MM.1S (cell line): Measurements from ENCODE around the gene POLD3.

ENCODE experiments used
- DNase-seq: peaks from one replicate; pipeline ENCODE4 v3.0.0-alpha.2; 2015
- H2AFZ ChIP-seq: fragments of 300-600 bp; sonication (generic); 2 replicates; pipeline ENCODE4 v1.6.0; 2016; ENCODE audit warnings: antibody characterized with exemption, low read length
- H3F3A ChIP-seq: fragments of 300-600 bp; sonication (generic); 2 replicates; pipeline ENCODE4 v1.6.1; 2016; ENCODE audit warnings: mild to moderate bottlenecking, antibody characterized with exemption, low read length, moderate library complexity, mixed read lengths; ENCODE audit not compliant: insufficient read depth
- H3K27ac ChIP-seq: fragments of 300-600 bp; sonication (generic); 2 replicates; pipeline ENCODE4 v1.5.1; 2016; ENCODE audit warnings: mild to moderate bottlenecking, low read length
- H3K27me3 ChIP-seq: fragments of 300-600 bp; sonication (generic); replicated peaks from 2 replicates; pipeline ENCODE4 v1.6.0; 2016; ENCODE audit warnings: low read length; ENCODE audit not compliant: insufficient read depth
- H3K36me3 ChIP-seq: fragments of 300-600 bp; sonication (generic); replicated peaks from 2 replicates; pipeline ENCODE4 v1.6.1; 2016; ENCODE audit warnings: mild to moderate bottlenecking, low read length, mixed read lengths; ENCODE audit not compliant: insufficient read depth
- H3K4me1 ChIP-seq: fragments of 300-600 bp; sonication (generic); 2 replicates; pipeline ENCODE4 v1.6.1; 2016; ENCODE audit warnings: low read length, mixed read lengths
- H3K4me2 ChIP-seq: fragments of 300-600 bp; sonication (generic); 2 replicates; pipeline ENCODE4 v1.6.0; 2016; ENCODE audit warnings: low read depth, low read length
- H3K4me3 ChIP-seq: fragments of 300-600 bp; sonication (generic); 2 replicates; pipeline ENCODE4 v1.5.1; 2016; ENCODE audit warnings: low read length, mixed read lengths
- H3K79me2 ChIP-seq: fragments of 300-600 bp; sonication (generic); 2 replicates; pipeline ENCODE4 v1.6.1; 2016; ENCODE audit warnings: mixed run types, low read length, mixed read lengths
- H3K9ac ChIP-seq: fragments of 300-600 bp; sonication (generic); 2 replicates; pipeline ENCODE4 v1.6.1; 2016; ENCODE audit warnings: low read length, mixed read lengths
- H3K9me2 ChIP-seq: fragments of 300-600 bp; sonication (generic); replicated peaks from 2 replicates; pipeline ENCODE4 v1.6.1; 2016; ENCODE audit warnings: mild to moderate bottlenecking, low read length, mixed read lengths; ENCODE audit not compliant: insufficient read depth
- H3K9me3 ChIP-seq: fragments of 300-600 bp; sonication (generic); replicated peaks from 2 replicates; pipeline ENCODE4 v1.6.1; 2016; ENCODE audit warnings: mild to moderate bottlenecking, low read length, mixed read lengths; ENCODE audit not compliant: insufficient read depth
- H4K20me1 ChIP-seq: fragments of 300-600 bp; sonication (generic); 2 replicates; pipeline ENCODE4 v1.6.1; 2016; ENCODE audit warnings: mild to moderate bottlenecking, low read length, moderate library complexity, mixed read lengths; ENCODE audit not compliant: insufficient read depth
- CTCF ChIP-seq: fragments of 300-600 bp; sonication (generic); IDR thresholded peaks from 2 replicates; pipeline ENCODE4 v1.5.1; 2016; ENCODE audit warnings: antibody characterized with exemption, low read length, mixed read lengths
- EZH2 ChIP-seq: fragments of 300-600 bp; sonication (generic); optimal IDR thresholded peaks from 2 replicates; pipeline ENCODE3; 2017; ENCODE audit warnings: low read depth, mild to moderate bottlenecking, antibody characterized with exemption, low read length, mixed read lengths
- EZH2phosphoT487 ChIP-seq: fragments of 300-600 bp; sonication (generic); IDR thresholded peaks from 2 replicates; pipeline ENCODE4 v1.6.1; 2018; ENCODE audit warnings: antibody characterized with exemption, low read length

Gene POLD3

DNA sequence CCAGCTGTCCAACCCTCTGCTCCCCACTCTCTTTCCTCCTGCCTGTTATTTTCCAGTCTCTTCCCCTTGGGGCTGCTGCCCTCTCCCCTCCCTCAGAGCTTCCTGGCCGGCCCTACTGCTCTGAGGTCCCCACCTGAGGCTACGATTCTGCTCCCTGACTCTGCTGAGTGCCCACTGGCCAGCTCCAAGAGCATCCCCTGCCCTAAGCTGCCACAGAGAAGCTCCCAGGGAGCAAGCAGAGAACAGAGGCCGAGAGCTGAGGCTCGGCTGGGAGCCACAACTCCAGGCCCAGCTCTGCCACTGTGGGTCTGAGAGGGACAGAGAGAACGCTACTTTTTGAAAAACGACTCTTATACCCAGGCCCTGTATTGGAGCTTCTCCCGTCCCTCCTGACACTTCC lies 77.8 kb downstream of the POLD3 start:
- H3K4me1 ChIP-seq = no peaks in the 10 kb centered on the region
- TF ChIP-seq EZH2phosphoT487 (no peak), CTCF (no peak), EZH2 (no peak)
- no peaks in the 10 kb centered on the region for H4K20me1 ChIP-seq
- no peaks in the 10 kb centered on the region for H3K9me2 ChIP-seq
- H3K9ac ChIP-seq = no peak overlapping the region
- H3K4me3 ChIP-seq = no peak overlapping the region
- H3K36me3 ChIP-seq = no peaks in the 10 kb centered on the region
- no peak for DNase-seq
- H3K79me2 ChIP-seq = no peaks in the 10 kb centered on the region
- H3K9me3 ChIP-seq = no peaks in the 10 kb centered on the region
- no peak overlapping the region for H3K4me2 ChIP-seq
- no peak overlapping the region for H3K27ac ChIP-seq
- no peaks in the 10 kb centered on the region for H3K27me3 ChIP-seq
- H2AFZ ChIP-seq = no peak overlapping the region
- no peaks in the 10 kb centered on the region for H3F3A ChIP-seq

- no peaks in the 10 kb centered on the region for H3K27me3 ChIP-seq
- no peaks in the 10 kb centered on the region for H3K4me1 ChIP-seq
- H3K4me2 ChIP-seq = no peak overlapping the region
- H3K9me2 ChIP-seq = no peaks in the 10 kb centered on the region
- DNase-seq = no peak
- no peak overlapping the region for H3K27ac ChIP-seq
- H3K9me3 ChIP-seq = no peaks in the 10 kb centered on the region
- no peaks in the 10 kb centered on the region for H3F3A ChIP-seq
- no peaks in the 10 kb centered on the region for H3K79me2 ChIP-seq
- no peak overlapping the region for H3K4me3 ChIP-seq
- no peak overlapping the region for H3K9ac ChIP-seq
- H4K20me1 ChIP-seq = no peaks in the 10 kb centered on the region
- no peak for TF ChIP-seq CTCF
- TF ChIP-seq EZH2 = no peak
- TF ChIP-seq EZH2phosphoT487 = no peak
- H2AFZ ChIP-seq = no peak overlapping the region
- H3K36me3 ChIP-seq = no peaks in the 10 kb centered on the region
Measured at GRCh38 chr11:74671520-74672196, 79.3 kb downstream of the POLD3 start.

- no peaks in the 10 kb centered on the region for H3K9me2 ChIP-seq
- H2AFZ ChIP-seq = no peak overlapping the region
- TF ChIP-seq EZH2phosphoT487 (no peak), EZH2 (no peak), CTCF (no peak)
- H3K79me2 ChIP-seq = no peaks in the 10 kb centered on the region
- H3K4me1 ChIP-seq = no peaks in the 10 kb centered on the region
- H3K27ac ChIP-seq = no peak overlapping the region
- no peaks in the 10 kb centered on the region for H3K27me3 ChIP-seq
- H3K4me2 ChIP-seq = no peak overlapping the region
- H3K36me3 ChIP-seq = no peaks in the 10 kb centered on the region
- H4K20me1 ChIP-seq = no peaks in the 10 kb centered on the region
- DNase-seq = no peak
- no peaks in the 10 kb centered on the region for H3K9me3 ChIP-seq
- no peak overlapping the region for H3K9ac ChIP-seq
- H3K4me3 ChIP-seq = no peak overlapping the region
- H3F3A ChIP-seq = no peaks in the 10 kb centered on the region
Measured at GRCh38 chr11:74672332-74672955, 80.1 kb downstream of the POLD3 start.
